HepG2 (cell line): ENCODE data around the gene RFFL. TPM values are rescaled to one million over a fixed set of nuclear protein-coding genes. Genes with fewer than 3 reads are reported as not detected.

Source experiments
- ATAC-seq: fragments of 200-7000 bp; cut with Tn5 transposase; 3 replicates; pipeline ENCODE4 v1.9.1; 2020; ENCODE audit warnings: mild to moderate bottlenecking, moderate library complexity
- BruUV-seq: library from RNA; stranded (reverse); fragments of 400-500 nt; replicated peaks from 2 replicates; lab custom pipeline; 2021; lab: Mats Ljungman, UMichigan
- CTCF ChIA-PET: fragments of 300-600 bp; formaldehyde crosslinking; extraction: SDS; loops from one replicate; lab custom pipeline; 2021; ENCODE audit warnings: low total read pairs, inconsistent platforms, low intra/inter-chr PET ratio; lab: Yijun Ruan, JAX
- POLR2A ChIA-PET: fragments of 350-600 bp; sonication (Branson Sonifier 250); formaldehyde crosslinking; loops from one replicate; lab custom pipeline; 2020; ENCODE audit warnings: antibody characterized with exemption, inconsistent platforms; lab: Yijun Ruan, JAX
- DNase-seq: peaks from one replicate; pipeline ENCODE4 v3.0.0-alpha.2; 2015; ENCODE audit warnings: low spot score
- FAIRE-seq: peaks from 3 replicates; lab custom pipeline; 2011; peaks lifted over from hg19 to GRCh38; lab: Jason Lieb, UNC
- H2AFZ ChIP-seq: one replicate; pipeline ENCODE4 v1.6.1; 2011; ENCODE audit warnings: low read length, inconsistent platforms
- H3K27ac ChIP-seq: fragments of 300-600 bp; 3 replicates; pipeline ENCODE4 v1.8.0; 2011; ENCODE audit warnings: mixed run types, mild to moderate bottlenecking, mixed read lengths, low read length, inconsistent platforms; ENCODE audit not compliant: insufficient read depth; ENCODE audit errors: extremely low read length
- H3K27me3 ChIP-seq, 2 experiments: fragments of 200-600 bp in 1 of 2; 2 replicates in 1 of 2; 3 replicates in 1 of 2; pipeline versions ENCODE4 v1.6.0 to v1.8.0; 2011; ENCODE audit warnings: low read length in 2 of 2, mild to moderate bottlenecking in 2 of 2, moderate library complexity in 2 of 2, inconsistent platforms in 1 of 2; ENCODE audit not compliant: insufficient read depth in 2 of 2, control insufficient read depth in 1 of 2
- H3K36me3 ChIP-seq, 2 experiments: fragments of 200-600 bp in 1 of 2; replicated peaks in 1 of 2; 2 replicates in 1 of 2; 3 replicates in 1 of 2; pipeline versions ENCODE4 v1.5.1 to v1.8.0; 2011; ENCODE audit warnings: low read length in 2 of 2, inconsistent platforms in 1 of 2; ENCODE audit not compliant: insufficient read depth in 2 of 2, control insufficient read depth in 1 of 2
- H3K4me1 ChIP-seq: 2 replicates; pipeline ENCODE4 v1.5.1; 2012; ENCODE audit warnings: low read length, inconsistent platforms; ENCODE audit not compliant: insufficient read depth
- H3K4me2 ChIP-seq: 2 replicates; pipeline ENCODE4 v1.6.0; 2011; ENCODE audit warnings: low read depth, low read length, inconsistent platforms
- H3K4me3 ChIP-seq, 3 experiments: fragments of 200-600 bp in 1 of 3; sonication (generic), shearing (Covaris generic) in 1 of 3; replicated peaks in 1 of 3; 2 replicates each; pipeline ENCODE4 v1.5.1; 2011 to 2016; ENCODE audit warnings: low read length in 3 of 3, inconsistent platforms in 2 of 3, low read depth in 2 of 3, mild to moderate bottlenecking in 2 of 3, control low read depth in 1 of 3, mixed read lengths in 1 of 3; ENCODE audit not compliant: insufficient read depth in 1 of 3
- H3K79me2 ChIP-seq: one replicate; pipeline ENCODE4 v1.6.1; 2011; ENCODE audit warnings: low read length, inconsistent platforms; ENCODE audit not compliant: insufficient read depth
- H3K9ac ChIP-seq: 2 replicates; pipeline ENCODE4 v1.6.0; 2011; ENCODE audit warnings: mild to moderate bottlenecking, low read depth, low read length, inconsistent platforms; ENCODE audit not compliant: insufficient read depth
- H3K9me3 ChIP-seq: 2 replicates; pipeline ENCODE4 v1.5.1; 2012; ENCODE audit warnings: mild to moderate bottlenecking, low read length
- H4K20me1 ChIP-seq: 2 replicates; pipeline ENCODE4 v1.6.0; 2011; ENCODE audit warnings: inconsistent platforms, mild to moderate bottlenecking, low read length, moderate library complexity; ENCODE audit not compliant: insufficient read depth
- GATAD2A ChIP-seq: IDR thresholded peaks from 2 replicates; pipeline ENCODE4 v1.6.1; 2016
- MAF1 ChIP-seq: sonication (generic); formaldehyde crosslinking; IDR thresholded peaks from 2 replicates; pipeline ENCODE4 v1.5.0; 2020; ENCODE audit warnings: missing genetic modification reagents, borderline replicate concordance
- PRDM15 ChIP-seq: sonication (generic); formaldehyde crosslinking; IDR thresholded peaks from 2 replicates; pipeline ENCODE4 v1.4.0; 2020; ENCODE audit warnings: missing genetic modification reagents
- SIN3B ChIP-seq: fragments of 150-350 bp; IDR thresholded peaks from 2 replicates; pipeline ENCODE4 v1.6.1; 2014; ENCODE audit warnings: low read length
- ZFAT ChIP-seq: sonication (generic); formaldehyde crosslinking; conservative IDR thresholded peaks from 2 replicates; pipeline ENCODE4 v1.8.1; 2023; ENCODE audit warnings: missing genetic modification reagents, inconsistent platforms
- ZNF275 ChIP-seq: sonication (generic); formaldehyde crosslinking; IDR thresholded peaks from 2 replicates; pipeline ENCODE4 v1.8.0; 2022; ENCODE audit warnings: missing genetic modification reagents, mild to moderate bottlenecking, inconsistent platforms, borderline replicate concordance
- ZNF441 ChIP-seq: sonication (generic); formaldehyde crosslinking; IDR thresholded peaks from 2 replicates; pipeline ENCODE4 v1.7.0; 2021; ENCODE audit warnings: missing genetic modification reagents, borderline replicate concordance
- ZNF572 ChIP-seq: sonication (generic); formaldehyde crosslinking; IDR thresholded peaks from 2 replicates; pipeline ENCODE4 v1.5.1; 2020; ENCODE audit warnings: mild to moderate bottlenecking, missing genetic modification reagents
- ZNF792 ChIP-seq: IDR thresholded peaks from 2 replicates; pipeline ENCODE4 v1.6.1; 2016
- WGBS: methylation state at CpG from one replicate; pipeline ENCODE4 v1.1.6; 2017; ENCODE audit warnings: low lambda C conversion rate; 5-methylcytosine and 5-hydroxymethylcytosine counted together
- in situ Hi-C: cut with HindIII; loops from 2 replicates; pipeline ENCODE4 v1.10.0; 2017; ENCODE audit warnings: low pct_unique_long_range_greater_than_20kb; ENCODE audit not compliant: extremely low pct_ligation_motif_present
- intact Hi-C: fragments of 100-400 bp; cut with micrococcal nuclease; formaldehyde crosslinking; loops from one replicate; pipeline ENCODE4 v1.10.0; 2022; ENCODE audit not compliant: unreplicated experiment
- polyA plus RNA-seq, 8 experiments: library from polyadenylated mRNA; depleted of rRNA in 3 of 8; stranded (reverse) in 7 of 8; unstranded in 1 of 8; fragments of >200 nt; fragmentation: Illumina TruSeq in 4 of 8; extraction: Trizol in 4 of 8; gene quantifications; 2 replicates each; pipeline versions ENCODE4 v1.2.1 to v1.2.3, GENCODE V29; 2011 to 2016; ENCODE audit warnings: low read depth in 4 of 8, missing spikeins in 1 of 8, mixed read lengths in 1 of 8; ENCODE audit not compliant: insufficient read depth in 1 of 8
- total RNA-seq, 5 experiments: library from RNA; depleted of rRNA; stranded (reverse); fragments of >200 nt; fragmentation: Illumina TruSeq; extraction: Trizol; gene quantifications; 2 replicates each; pipeline ENCODE4 v1.2.3, GENCODE V29; 2016; ENCODE audit warnings: low read depth in 1 of 5
- TF ChIP-seq, protein P1 (sequence below): sonication (generic); formaldehyde crosslinking; IDR thresholded peaks from 2 replicates; pipeline ENCODE4 v1.4.0; 2020; ENCODE audit warnings: mild to moderate bottlenecking, low read depth, missing genetic modification reagents
- TF ChIP-seq, protein P2 (sequence below): sonication (generic); formaldehyde crosslinking; IDR thresholded peaks from 2 replicates; pipeline ENCODE4 v1.5.0; 2020; ENCODE audit warnings: mild to moderate bottlenecking, missing genetic modification reagents, borderline replicate concordance
- TF ChIP-seq, protein P3 (sequence below): sonication (generic); formaldehyde crosslinking; IDR thresholded peaks from 2 replicates; pipeline ENCODE4 v1.4.0; 2020; ENCODE audit warnings: missing genetic modification reagents, borderline replicate concordance

The RFFL gene
- total and polyA plus RNA-seq, 2 of the 13 experiments (the other 11 are each of a cell fraction or from before 2014, with no cell fraction given), result 24.3 to 48.6 TPM

GRCh38 chr17:35025541-35025940 lies 38.0 kb downstream of the RFFL start:
- Histone ChIP-seq H2AFZ (no peak overlapping the region), H3K36me3 (peaks cover 20 to 49% of the 10 kb centered on the region in 2 experiments), H3K79me2 (no peaks in the 10 kb centered on the region), H3K9ac (no peak overlapping the region), H3K4me3 (no peak overlapping the region), H3K4me1 (no peaks in the 10 kb centered on the region), H3K27me3 (no peaks in the 10 kb centered on the region), H3K4me2 (no peak overlapping the region), H3K9me3 (no peaks in the 10 kb centered on the region), H3K27ac (no peak overlapping the region), H4K20me1 (no peaks in the 10 kb centered on the region; the same call in 1 of the 2 replicates)
- POLR2A ChIA-PET, result no interaction called here
- no peak for DNase-seq
- FAIRE-seq, result no peak
- intact Hi-C loops, result no loop called here
- in situ Hi-C loops, result no loop called here
- BruUV-seq, result no TSS peak
- CTCF ChIA-PET, result no interaction called here
- 86% methylated on average over 1 of the region's 1 CpG for WGBS
- ATAC-seq, result no peak
- TF ChIP-seq PRDM15 (CRISPR knock-in tag) (no peak), ZNF441 (CRISPR knock-in tag) (no peak), SIN3B (no peak), MAF1 (no peak), ZNF572 (no peak), GATAD2A (CRISPR knock-in tag) (no peak), ZNF792 (no peak), ZFAT (CRISPR knock-in tag) (no peak), ZNF275 (no peak)
- TF ChIP-seq, protein P1, sequence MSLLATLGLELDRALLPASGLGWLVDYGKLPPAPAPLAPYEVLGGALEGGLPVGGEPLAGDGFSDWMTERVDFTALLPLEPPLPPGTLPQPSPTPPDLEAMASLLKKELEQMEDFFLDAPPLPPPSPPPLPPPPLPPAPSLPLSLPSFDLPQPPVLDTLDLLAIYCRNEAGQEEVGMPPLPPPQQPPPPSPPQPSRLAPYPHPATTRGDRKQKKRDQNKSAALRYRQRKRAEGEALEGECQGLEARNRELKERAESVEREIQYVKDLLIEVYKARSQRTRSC (CRISPR knock-in tag), result no peak
- TF ChIP-seq, protein P2, sequence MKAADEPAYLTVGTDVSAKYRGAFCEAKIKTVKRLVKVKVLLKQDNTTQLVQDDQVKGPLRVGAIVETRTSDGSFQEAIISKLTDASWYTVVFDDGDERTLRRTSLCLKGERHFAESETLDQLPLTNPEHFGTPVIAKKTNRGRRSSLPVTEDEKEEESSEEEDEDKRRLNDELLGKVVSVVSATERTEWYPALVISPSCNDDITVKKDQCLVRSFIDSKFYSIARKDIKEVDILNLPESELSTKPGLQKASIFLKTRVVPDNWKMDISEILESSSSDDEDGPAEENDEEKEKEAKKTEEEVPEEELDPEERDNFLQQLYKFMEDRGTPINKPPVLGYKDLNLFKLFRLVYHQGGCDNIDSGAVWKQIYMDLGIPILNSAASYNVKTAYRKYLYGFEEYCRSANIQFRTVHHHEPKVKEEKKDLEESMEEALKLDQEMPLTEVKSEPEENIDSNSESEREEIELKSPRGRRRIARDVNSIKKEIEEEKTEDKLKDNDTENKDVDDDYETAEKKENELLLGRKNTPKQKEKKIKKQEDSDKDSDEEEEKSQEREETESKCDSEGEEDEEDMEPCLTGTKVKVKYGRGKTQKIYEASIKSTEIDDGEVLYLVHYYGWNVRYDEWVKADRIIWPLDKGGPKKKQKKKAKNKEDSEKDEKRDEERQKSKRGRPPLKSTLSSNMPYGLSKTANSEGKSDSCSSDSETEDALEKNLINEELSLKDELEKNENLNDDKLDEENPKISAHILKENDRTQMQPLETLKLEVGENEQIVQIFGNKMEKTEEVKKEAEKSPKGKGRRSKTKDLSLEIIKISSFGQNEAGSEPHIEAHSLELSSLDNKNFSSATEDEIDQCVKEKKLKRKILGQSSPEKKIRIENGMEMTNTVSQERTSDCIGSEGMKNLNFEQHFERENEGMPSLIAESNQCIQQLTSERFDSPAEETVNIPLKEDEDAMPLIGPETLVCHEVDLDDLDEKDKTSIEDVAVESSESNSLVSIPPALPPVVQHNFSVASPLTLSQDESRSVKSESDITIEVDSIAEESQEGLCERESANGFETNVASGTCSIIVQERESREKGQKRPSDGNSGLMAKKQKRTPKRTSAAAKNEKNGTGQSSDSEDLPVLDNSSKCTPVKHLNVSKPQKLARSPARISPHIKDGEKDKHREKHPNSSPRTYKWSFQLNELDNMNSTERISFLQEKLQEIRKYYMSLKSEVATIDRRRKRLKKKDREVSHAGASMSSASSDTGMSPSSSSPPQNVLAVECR (CRISPR knock-in tag), result no peak
- TF ChIP-seq, protein P3, sequence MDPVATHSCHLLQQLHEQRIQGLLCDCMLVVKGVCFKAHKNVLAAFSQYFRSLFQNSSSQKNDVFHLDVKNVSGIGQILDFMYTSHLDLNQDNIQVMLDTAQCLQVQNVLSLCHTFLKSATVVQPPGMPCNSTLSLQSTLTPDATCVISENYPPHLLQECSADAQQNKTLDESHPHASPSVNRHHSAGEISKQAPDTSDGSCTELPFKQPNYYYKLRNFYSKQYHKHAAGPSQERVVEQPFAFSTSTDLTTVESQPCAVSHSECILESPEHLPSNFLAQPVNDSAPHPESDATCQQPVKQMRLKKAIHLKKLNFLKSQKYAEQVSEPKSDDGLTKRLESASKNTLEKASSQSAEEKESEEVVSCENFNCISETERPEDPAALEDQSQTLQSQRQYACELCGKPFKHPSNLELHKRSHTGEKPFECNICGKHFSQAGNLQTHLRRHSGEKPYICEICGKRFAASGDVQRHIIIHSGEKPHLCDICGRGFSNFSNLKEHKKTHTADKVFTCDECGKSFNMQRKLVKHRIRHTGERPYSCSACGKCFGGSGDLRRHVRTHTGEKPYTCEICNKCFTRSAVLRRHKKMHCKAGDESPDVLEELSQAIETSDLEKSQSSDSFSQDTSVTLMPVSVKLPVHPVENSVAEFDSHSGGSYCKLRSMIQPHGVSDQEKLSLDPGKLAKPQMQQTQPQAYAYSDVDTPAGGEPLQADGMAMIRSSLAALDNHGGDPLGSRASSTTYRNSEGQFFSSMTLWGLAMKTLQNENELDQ (CRISPR knock-in tag), result no peak
